SKM-1 treated with dmso at 0.1 percent for 144 hours (cell line): ENCODE data around the gene LNPEP.
"Not testable (repeated sequence)": the region's sequence is repeated elsewhere in the genome, so short reads cannot be mapped to it uniquely, and the experiment has no call there.

Source experiments
- DNase-seq: peaks from one replicate; lab custom pipeline; 2025; ENCODE audit not compliant: unreplicated experiment; lab: John Stamatoyannopoulos, UW

The LNPEP gene

DNA sequence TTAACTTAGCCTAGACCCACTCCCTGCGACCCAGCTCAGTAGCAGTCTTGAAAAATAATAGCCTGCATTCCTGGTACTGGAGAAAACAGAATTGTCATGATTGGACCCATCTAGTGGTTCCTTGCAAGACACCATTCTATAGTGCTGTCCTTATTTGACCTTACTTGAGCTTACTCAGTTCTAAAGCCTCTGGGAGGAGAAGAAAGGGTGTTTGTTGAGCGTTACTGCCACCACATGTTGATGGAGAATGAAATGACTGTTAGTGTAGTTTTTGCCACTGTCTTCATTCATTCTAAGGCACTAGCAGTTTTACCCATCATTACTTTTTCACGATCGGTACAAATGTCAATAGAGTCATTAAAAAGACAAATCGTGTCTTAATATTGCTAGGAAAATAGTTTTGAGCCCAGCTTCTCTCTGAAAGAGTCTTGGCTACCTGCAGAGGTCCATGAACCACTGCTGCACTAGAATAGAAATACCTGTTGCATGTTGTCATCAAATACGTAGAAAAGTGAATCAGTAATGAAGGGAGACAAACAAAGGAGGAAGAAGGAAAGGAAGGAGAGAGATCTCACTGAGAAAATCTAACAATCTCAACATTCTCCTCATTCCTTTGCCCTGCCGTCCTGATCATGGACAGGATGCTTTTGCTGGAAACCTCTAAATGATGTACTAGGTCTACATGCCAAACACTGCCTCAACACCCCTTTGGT is 110.5 kb downstream of the LNPEP start:
- DNase-seq = no peak

DNA sequence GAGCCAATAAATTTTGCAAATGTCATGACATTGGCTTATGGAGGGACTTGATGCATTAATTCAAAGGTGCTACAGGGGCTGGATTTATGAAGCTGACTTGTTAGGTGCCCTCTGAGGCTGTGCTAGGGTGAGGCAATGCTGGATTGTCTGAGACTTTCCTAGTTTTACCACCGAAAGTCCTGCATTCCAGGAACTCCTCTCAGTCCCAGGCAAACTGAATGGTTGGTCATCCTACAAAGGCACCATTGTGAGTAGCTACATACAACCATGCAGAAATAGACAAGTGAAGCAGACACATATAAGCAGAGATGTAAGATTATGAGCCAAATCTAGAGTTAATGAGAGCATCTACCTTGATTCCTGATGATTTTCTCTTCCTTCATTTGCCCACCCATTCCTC is 111.2 kb downstream of the LNPEP start:
- no peak for DNase-seq

DNA sequence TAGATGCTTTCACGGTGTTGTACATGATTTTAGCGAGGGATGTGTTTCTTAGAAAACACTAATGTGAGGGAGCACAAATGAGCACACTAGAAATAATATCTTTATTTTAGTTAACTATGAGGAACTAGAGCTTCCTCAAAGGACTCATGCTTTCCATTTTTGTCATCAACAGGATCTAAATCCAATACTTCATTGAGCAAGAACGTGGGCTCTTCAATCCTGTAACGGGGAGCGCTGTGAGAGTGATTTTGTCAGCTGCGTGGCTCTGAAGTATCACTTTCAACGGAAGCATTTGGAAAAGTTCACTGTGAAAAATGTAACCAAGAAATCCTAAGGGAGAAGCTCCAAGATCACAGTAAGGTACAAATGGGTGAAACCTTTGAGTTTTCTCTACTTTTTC is 113.3 kb downstream of the LNPEP start:
- DNase-seq = peak; percentile 21

DNA sequence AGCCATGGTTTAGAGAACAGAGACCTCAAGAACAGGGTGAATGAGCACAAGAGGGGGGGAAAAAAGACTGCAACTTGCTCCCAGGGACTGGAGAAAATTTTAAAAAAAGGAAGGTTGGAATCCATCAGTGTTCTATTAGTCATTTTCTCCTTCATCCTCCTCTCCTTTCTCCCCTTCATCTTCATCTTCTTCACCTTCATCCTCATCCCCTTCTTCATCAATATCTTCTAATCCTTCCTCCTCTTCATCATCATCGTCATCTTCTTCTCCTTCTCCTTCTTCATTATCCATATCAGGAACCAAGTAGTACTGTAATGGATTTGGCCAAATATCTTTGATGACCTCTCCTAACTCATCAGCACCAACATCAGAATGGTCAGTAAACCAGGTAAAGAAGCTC is 120.4 kb downstream of the LNPEP start:
- no peak for DNase-seq

DNA sequence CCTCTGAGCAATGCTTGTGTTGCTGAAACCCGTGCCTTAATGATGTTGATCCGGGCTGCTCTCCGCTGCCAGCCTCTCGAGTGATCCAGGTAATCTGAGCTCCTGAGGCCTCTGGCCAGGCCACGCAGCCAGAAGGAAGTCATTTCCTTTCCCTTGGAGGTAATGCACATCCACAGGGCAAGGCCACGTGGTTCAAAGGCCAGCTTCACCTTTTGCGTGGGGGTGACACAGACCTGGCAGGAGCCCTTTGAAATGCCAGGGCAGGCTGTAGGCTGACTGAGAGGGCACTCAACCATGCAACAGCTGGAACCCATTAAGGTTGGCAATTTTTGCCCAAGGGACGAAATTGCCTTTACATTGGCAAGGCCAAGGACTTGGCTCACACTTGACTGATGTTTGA is 126.2 kb downstream of the LNPEP start:
- no peak for DNase-seq

DNA sequence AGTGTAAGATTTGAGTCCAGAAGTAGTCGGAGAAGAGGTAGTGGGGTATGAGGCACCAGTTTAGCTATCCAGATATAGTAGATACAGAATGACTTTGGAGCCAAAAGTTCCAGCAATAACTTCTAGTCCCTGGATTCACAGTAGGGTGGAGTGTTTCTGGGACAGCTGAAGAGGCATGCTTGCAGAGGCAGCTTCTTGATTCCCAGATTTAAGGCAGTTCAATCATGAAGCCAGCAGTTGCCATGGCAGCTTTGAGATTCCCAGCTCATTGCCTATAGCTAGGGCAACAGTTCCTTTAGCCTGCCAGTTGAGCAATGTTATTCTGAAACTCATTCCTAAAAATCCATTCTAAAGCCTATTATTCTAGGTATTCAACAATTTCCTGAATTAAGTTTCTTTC is 127.4 kb downstream of the LNPEP start:
- DNase-seq = no peak

DNA sequence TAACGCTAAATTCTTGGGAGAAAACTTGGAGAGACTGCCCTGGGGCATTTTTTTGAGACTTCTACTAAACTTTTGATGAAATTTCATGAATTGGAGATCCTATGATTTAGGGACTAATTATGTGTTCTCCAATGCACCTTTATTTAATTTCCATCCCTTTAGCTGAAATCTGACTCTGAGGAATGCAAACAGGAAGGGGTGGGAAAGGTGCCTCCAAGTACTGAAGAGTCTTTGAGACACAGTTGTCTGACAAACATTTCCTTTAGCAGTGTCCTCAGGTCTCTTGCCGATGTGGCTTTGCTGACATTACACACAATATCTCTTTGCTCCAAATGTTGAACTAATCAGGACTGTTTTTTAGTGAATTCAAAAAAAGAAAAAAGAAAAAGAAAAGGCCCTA is 129.6 kb downstream of the LNPEP start:
- no peak for DNase-seq

DNA sequence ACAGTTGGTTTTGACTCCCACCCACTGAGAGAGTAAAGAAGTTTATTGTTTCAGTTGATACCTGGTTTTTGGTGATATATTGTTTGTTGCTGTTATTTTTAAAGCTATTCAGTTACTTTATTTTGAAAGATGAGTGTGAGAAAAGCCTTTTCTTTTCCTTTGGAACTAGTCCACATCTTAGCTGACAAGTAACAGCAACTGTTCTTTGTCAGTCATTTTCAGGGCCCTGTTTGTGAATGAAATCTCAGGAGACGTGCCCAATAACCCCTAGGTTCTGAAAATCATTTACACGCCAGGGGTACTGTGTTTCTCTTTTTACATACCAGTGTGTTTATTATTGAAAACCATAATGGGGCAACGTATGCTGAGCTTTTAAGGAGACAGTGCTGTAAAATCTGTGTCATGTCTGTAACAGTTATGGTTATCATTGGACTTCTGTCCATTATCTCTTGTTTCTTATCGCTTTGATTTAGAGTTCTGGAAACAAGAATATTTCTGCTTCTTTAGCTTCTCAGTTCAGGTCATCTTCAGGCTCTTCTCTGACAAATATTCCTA is 131.5 kb downstream of the LNPEP start:
- DNase-seq = no peak

DNA sequence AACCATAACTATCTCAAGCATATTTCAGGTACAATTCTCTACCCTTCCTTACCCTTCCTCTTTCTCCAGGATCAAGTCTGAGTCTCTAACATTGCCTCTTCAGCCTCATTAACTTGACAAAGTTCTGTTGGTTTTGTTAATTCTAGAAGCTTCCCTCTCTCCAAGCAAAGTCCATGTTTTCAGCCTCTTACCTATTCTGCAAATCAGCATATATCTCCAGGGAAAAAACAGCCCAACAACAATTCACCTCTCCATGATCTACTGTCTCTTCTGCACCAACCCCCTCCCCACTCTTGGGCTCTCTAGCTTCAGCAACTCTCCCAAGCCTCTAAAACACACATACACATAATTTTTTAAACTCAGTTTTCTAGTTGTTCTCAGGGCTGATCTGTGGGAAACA is 134.4 kb downstream of the LNPEP start:
- no peak for DNase-seq

DNA sequence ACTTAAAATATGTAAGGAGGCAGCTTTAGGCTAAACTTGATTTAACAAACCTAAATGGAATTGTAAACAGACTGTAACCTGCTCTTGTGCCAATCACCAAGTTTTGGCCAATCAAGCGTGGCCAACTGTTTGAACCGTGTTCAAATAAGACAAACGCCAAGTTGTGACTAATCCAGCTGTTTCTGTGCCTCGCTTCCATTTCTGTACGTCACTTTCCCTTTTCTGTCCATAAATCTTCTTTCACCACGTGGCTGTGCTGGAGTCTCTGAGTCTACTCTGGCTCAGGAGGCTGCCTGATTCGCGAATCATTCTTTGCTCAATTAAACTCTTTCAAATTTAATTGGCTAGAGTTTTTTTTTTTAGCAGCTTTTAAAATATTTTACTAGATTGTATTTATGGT is 135.2 kb downstream of the LNPEP start:
- no peak for DNase-seq

DNA sequence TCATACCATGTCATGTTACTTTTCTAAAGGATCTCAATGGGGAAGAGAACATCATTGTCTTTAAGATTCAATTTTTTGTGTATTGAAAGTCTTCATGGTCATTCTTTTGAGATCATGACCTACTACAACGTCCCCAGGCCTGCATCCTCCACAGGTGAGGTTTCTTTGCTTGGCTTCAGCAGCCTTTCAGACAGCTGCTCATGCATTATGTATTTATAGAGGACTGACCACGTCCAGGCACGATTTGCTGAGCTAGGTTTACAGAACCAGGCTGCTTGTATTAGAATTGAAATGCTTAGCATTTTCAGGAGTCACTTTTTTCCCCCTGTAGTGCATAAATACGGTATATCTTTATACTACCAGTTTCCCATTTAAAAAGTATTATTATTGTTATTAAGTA is 136.1 kb downstream of the LNPEP start:
- DNase-seq = no peak

DNA sequence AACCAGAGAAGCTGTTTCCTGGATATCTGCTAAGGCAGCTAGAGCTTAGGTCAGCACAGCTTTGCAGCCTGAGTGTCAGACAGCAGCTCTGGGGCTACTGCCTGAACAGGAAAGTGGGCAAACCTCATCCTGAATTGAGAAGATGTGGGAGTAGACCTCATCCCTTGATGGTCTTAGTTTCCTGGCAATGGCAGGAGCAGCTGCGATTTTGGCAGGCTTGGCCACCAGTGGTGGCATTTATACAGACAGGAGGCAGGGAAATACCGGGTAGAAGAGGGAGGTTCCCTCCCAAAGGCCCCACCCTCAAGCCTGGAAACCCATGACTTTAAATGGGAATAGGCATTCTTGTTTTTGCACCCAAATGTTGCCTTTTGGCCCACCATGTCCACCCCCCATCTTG is 136.8 kb downstream of the LNPEP start:
- no peak for DNase-seq

DNA sequence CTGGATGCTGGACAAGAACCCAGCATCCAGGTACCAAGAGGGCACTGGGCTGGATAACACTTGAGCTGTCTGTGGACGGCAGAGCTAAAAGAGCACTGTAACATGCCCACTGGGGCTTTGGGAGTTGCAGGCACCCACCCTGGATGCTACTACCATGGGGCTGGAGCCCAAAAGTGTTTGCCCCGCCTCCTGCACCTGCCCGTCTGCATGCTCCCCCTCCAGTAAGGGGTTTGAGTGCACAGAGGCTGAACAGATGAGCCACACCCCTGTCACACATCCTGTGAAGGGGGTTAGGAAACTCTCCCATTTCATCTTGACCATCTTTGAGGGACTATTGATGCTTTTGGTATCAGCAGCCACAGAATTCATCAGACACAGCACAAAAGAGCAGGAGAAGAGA is 137.5 kb downstream of the LNPEP start:
- no peak for DNase-seq

DNA sequence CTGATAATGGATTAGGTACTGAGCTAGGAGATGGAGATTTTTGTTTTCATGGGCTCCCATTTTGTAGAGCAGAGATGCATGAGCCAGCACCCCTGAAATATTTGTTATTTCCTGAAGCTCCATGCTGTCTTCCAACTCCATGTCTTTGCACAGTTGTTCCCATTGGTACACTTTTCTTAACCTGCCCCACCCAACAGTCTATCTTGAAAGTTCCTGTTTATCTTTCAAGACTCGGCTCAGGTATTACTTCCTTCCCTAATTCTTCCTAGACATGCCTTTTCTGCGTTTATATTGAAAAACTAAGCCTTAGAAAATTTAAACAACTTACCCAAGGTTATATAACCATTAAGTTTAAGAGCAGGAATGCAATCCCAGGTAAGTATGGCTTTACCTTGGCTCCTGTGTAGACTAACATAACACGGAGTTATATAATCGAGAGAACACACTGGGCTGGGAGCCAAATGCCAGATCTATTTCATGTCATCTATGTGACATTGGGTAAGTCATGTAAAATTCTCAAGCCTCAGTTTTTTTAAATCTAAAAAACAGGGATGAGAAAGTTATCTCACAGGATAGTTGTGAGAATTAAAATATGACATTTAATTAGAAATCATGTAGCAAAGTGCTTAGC is 139.1 kb downstream of the LNPEP start:
- DNase-seq = no peak

DNA sequence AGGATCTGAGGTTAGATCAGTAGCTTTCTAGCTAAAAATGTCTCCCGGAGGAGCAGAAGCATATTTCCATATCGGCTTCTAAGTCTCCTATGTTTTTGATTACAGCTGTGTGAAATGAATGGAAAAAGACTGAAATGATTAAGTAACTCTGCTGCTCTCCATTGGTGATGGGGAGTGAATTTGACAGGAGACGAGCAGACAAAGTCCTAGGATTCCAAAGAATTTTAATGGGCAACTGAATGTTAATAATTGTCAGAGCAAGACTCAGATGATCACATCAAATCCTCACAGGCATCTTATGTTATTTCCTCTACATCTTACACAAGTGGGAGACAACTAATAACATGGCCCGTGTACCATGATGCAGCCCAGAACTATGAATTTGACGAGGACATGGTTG is 139.8 kb downstream of the LNPEP start:
- no peak for DNase-seq

DNA sequence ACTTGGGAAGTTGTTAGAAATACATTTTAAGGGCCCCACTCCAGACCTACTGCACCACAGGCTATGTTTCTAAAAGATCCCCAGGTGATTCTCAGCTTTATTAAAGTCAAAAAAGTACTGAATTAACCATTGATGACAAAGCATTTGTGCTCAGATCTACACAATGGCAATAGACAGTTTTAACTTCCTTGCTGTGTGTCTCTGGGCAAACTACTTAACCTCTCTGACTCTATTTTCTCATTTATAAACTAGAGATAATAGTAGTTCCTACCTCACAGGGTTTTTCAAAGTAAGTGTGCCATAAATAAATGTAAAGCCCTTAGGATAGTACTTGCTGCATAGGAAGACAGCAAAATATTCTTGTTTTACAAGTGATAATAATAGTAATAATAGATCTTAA is 140.2 kb downstream of the LNPEP start:
- DNase-seq = no peak

DNA sequence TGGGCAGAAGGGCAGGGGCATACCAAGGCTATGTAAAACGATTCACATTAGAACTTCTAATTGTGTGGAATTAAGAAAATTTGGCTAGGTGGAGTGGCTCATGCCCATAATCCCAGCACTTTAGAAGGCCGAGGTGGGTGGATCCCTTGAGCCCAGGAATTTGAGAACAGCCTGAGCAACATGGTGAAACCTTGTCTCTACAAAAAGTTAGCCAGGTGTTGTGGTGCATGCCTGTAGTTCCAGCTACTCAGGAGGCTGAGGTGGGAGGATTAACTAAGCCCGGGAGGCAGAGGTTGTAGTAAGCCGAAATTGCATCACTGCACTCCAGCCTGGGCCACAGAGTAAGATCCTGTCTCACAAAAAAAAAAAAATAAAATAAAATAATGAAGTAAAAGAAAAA is 141.4 kb downstream of the LNPEP start:
- DNase-seq = no peak

DNA sequence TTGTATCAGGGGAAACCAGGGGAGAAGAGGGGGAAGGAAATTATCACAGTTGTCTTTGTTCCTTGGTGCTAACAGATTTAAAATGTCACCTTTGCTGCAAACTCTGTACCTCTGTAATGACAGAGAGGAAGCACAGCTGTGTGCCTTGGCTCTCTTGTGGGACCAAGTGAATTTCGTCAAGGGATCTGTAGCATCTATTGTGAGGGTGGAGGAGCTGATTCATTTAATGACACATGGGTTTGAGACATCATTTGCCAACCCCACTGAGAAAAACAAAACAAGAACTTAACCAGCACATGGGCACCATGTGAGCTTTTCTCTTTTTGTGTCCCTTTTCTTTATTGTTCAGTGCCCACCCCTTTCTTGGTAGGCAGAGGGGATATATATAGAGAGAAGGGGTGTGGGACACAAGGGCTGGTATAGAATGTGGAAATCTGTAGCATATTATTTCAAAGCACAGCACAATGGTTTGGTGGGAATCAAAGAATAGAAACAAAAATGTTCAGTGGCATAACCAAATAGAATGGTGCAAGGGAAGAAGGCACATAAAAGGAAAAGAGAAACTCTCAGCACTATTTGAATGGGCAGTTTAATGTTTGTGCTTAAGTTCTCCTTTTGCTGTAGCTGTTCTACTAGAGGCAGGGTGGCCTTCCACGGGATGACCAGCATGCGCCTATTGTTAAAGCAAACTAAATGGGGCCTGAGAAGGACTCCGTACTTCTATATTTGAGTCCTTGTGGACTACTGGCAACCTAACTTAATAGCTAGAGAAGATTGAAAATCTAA is 143.3 kb downstream of the LNPEP start:
- DNase-seq = no peak

DNA sequence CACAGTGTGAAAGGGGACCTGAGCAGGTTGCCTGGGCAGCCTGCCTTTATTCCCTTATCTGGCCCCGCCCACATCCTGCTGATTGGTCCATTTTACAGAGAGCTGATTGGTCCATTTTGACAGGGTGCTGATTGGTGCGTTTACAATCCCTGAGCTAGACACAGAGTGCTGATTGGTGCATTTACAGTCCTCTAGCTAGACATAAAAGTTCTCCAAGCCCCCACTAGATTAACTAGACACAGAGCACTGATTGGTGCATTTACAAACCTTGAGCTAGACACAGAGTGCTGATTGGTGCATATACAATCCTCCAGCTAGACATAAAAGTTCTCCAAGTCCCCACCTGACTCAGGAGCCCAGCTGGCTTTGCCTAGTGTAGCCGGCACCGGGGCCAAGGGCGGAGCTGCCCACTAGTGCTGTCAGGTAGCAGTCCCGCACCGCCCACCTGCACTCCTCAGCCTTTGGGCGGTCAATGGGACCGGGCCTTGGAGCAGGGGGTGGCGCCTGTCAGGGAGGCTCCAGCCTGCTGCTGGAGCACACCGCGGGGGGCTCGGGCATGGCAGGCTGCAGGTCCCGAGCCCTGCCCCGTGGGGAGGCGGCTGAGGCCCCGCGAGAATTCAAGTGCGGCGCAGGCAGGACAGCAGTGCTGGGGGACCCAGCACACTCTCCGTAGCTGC is 149.0 kb downstream of the LNPEP start:
- not testable (repeated sequence) for DNase-seq

DNA sequence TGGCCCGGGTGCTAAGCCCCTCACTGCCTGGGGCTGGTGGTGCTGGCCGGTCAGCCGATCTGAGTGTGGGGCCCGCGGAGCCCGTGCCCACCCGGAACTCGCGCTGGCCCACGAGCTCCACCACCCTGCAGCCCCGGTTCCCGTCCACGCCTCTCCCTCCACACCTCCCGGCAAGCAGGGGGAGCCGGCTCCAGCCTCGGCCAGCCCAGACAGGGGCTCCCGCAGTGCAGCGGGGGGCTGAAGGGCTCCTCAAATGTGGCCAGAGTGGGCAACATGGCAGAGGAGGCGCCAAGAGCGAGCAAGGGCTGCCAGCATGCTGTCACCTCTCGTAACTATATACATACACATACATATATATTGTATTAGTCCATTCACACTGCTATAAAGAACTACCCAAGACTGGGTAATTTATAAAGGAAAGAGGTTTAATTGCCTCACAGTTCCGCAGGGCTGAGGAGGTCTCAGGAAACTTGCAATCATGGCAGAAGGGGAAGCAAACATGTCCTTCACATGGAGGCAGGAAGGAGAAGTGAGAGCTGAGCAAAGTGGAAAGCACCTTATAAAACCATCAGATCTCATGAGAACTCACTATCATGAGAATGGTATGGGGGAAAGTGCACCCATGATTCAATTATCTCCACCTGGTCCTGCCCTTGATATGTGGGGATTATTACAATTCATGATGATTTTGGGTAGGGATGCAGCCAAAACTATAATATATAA is 149.7 kb downstream of the LNPEP start:
- DNase-seq = peak; percentile 20
